H1 (cell line): Measurements from ENCODE around the gene TNS3. TPM values are rescaled to one million over a fixed set of nuclear protein-coding genes. Genes with fewer than 3 reads are reported as not detected.

Source experiments
- CTCF ChIA-PET: fragments of 300-600 bp; sonication (Branson Sonifier 250); formaldehyde crosslinking; loops from one replicate; lab custom pipeline; 2021; ENCODE audit not compliant: partially characterized antibody; lab: Charles Lee
- POLR2A ChIA-PET: fragments of 300-600 bp; sonication (Branson Sonifier 250); formaldehyde crosslinking; loops from one replicate; lab custom pipeline; 2021; ENCODE audit warnings: inconsistent platforms; ENCODE audit not compliant: partially characterized antibody; lab: Charles Lee
- DNase-seq, 2 experiments: peaks; one replicate each; pipeline versions ENCODE4 v3.0.0 to v3.0.0-alpha.2; 2010 to 2022; ENCODE audit warnings: low spot score in 2 of 2, low read depth in 1 of 2, mixed read lengths in 1 of 2
- FAIRE-seq: peaks from 2 replicates; lab custom pipeline; 2011; peaks lifted over from hg19 to GRCh38; lab: Jason Lieb, UNC
- H2AFZ ChIP-seq: 2 replicates; pipeline ENCODE4 v1.8.1; 2012; ENCODE audit warnings: low read length, inconsistent platforms
- H2AK5ac ChIP-seq: 2 replicates; pipeline ENCODE4 v1.6.1; 2013; ENCODE audit warnings: low read depth, low read length
- H2BK120ac ChIP-seq: replicated peaks from 2 replicates; pipeline ENCODE3; 2013; ENCODE audit warnings: low read depth, low read length, inconsistent platforms
- H2BK12ac ChIP-seq: 2 replicates; pipeline ENCODE4 v1.6.1; 2013; ENCODE audit warnings: low read depth, low read length
- H2BK15ac ChIP-seq: 2 replicates; pipeline ENCODE4 v1.6.1; 2013; ENCODE audit warnings: low read length
- H2BK20ac ChIP-seq: 2 replicates; pipeline ENCODE4 v1.6.1; 2013; ENCODE audit warnings: low read length
- H2BK5ac ChIP-seq: 2 replicates; pipeline ENCODE4 v1.6.1; 2013; ENCODE audit warnings: low read depth, low read length
- H3K14ac ChIP-seq: 2 replicates; pipeline ENCODE4 v1.6.1; 2013; ENCODE audit warnings: inconsistent platforms; ENCODE audit not compliant: insufficient read length
- H3K18ac ChIP-seq: 2 replicates; pipeline ENCODE4 v1.6.1; 2013; ENCODE audit warnings: low read length; ENCODE audit errors: extremely low read depth
- H3K23ac ChIP-seq: 2 replicates; pipeline ENCODE4 v1.6.1; 2013; ENCODE audit warnings: inconsistent platforms; ENCODE audit not compliant: insufficient read length
- H3K23me2 ChIP-seq: 2 replicates; pipeline ENCODE4 v1.6.1; 2013; ENCODE audit warnings: low read depth, low read length
- H3K27ac ChIP-seq: 2 replicates; pipeline ENCODE4 v1.6.1; 2011; ENCODE audit warnings: low read depth, low read length, inconsistent platforms
- H3K27me3 ChIP-seq, 4 experiments: replicated peaks in 1 of 4; 1 replicate in 1 of 4; 2 replicates in 3 of 4; pipeline versions ENCODE4 v1.6.1 to v1.8.1; 2011 to 2013; ENCODE audit warnings: low read length in 3 of 4, mild to moderate bottlenecking in 3 of 4, inconsistent platforms in 2 of 4, mixed read lengths in 2 of 4, moderate library complexity in 1 of 4; ENCODE audit not compliant: control insufficient read depth in 3 of 4, insufficient read depth in 3 of 4; ENCODE audit errors: extremely low read depth in 1 of 4
- H3K36me3 ChIP-seq, 4 experiments: 2 replicates each; pipeline versions ENCODE4 v1.6.1 to v1.8.1; 2011 to 2013; ENCODE audit warnings: mild to moderate bottlenecking in 4 of 4, low read length in 3 of 4, moderate library complexity in 2 of 4, control low read depth in 1 of 4, inconsistent platforms in 1 of 4; ENCODE audit not compliant: insufficient read depth in 4 of 4, control insufficient read depth in 2 of 4
- H3K4ac ChIP-seq: replicated peaks from 2 replicates; pipeline ENCODE3; 2013; ENCODE audit warnings: low read length, low read depth, mixed read lengths, inconsistent platforms; ENCODE audit not compliant: insufficient read length
- H3K4me1 ChIP-seq, 4 experiments: replicated peaks in 1 of 4; 1 replicate in 1 of 4; 2 replicates in 3 of 4; pipeline versions ENCODE4 v1.6.1 to v1.8.1; 2011 to 2013; ENCODE audit warnings: low read length in 3 of 4, inconsistent platforms in 2 of 4, mixed read lengths in 1 of 4; ENCODE audit not compliant: insufficient read depth in 4 of 4, control insufficient read depth in 3 of 4
- H3K4me2 ChIP-seq, 2 experiments: 2 replicates each; pipeline versions ENCODE4 v1.6.1 to v1.8.1; 2011 to 2013; ENCODE audit warnings: low read depth in 2 of 2, low read length in 2 of 2, control low read depth in 1 of 2, inconsistent platforms in 1 of 2, mild to moderate bottlenecking in 1 of 2; ENCODE audit not compliant: insufficient read depth in 1 of 2
- H3K4me3 ChIP-seq, 4 experiments: fragments of 200-600, 300-600 bp in 1 of 4; sonication (generic), shearing (Covaris generic), sonication (Bioruptor Twin) in 1 of 4; 2 replicates each; pipeline versions ENCODE4 v1.5.1 to v1.8.1; 2011 to 2016; ENCODE audit warnings: low read length in 4 of 4, low read depth in 3 of 4, control low read depth in 2 of 4, inconsistent platforms in 2 of 4, mild to moderate bottlenecking in 2 of 4, mixed read lengths in 1 of 4, moderate library complexity in 1 of 4; ENCODE audit not compliant: insufficient read depth in 2 of 4; ENCODE audit errors: extremely low read depth in 1 of 4
- H3K56ac ChIP-seq: replicated peaks from 2 replicates; pipeline ENCODE3; 2013; ENCODE audit warnings: low read depth, mild to moderate bottlenecking, mixed read lengths, low read length, inconsistent platforms; ENCODE audit not compliant: insufficient read length
- H3K79me1 ChIP-seq: 2 replicates; pipeline ENCODE4 v1.6.1; 2013; ENCODE audit warnings: low read depth, low read length, control low read depth
- H3K79me2 ChIP-seq, 2 experiments: 2 replicates each; pipeline versions ENCODE4 v1.6.1 to v1.8.1; 2012 to 2013; ENCODE audit warnings: low read length in 2 of 2, mild to moderate bottlenecking in 2 of 2, inconsistent platforms in 1 of 2; ENCODE audit not compliant: insufficient read depth in 2 of 2, control insufficient read depth in 1 of 2
- H3K9ac ChIP-seq, 4 experiments: replicated peaks in 1 of 4; 1 replicate in 1 of 4; 2 replicates in 3 of 4; pipeline versions ENCODE4 v1.6.1 to v1.8.1; 2011 to 2013; ENCODE audit warnings: low read depth in 3 of 4, low read length in 3 of 4, control low read depth in 2 of 4, mild to moderate bottlenecking in 2 of 4, moderate library complexity in 2 of 4, inconsistent platforms in 1 of 4; ENCODE audit errors: extremely low read depth in 1 of 4
- H3K9me3 ChIP-seq, 2 experiments: 2 replicates each; pipeline versions ENCODE4 v1.6.1 to v1.8.1; 2012 to 2013; ENCODE audit warnings: mild to moderate bottlenecking in 2 of 2, moderate library complexity in 2 of 2, control low read depth in 1 of 2, inconsistent platforms in 1 of 2, low read depth in 1 of 2, low read length in 1 of 2, mixed read lengths in 1 of 2; ENCODE audit not compliant: insufficient read depth in 2 of 2
- H4K20me1 ChIP-seq, 2 experiments: replicated peaks in 1 of 2; 2 replicates each; pipeline versions ENCODE3 to v1.8.1; 2011 to 2013; ENCODE audit warnings: inconsistent platforms in 2 of 2, low read length in 2 of 2, mild to moderate bottlenecking in 1 of 2; ENCODE audit not compliant: insufficient read depth in 2 of 2, control insufficient read depth in 1 of 2
- H4K5ac ChIP-seq: 2 replicates; pipeline ENCODE4 v1.6.1; 2013; ENCODE audit warnings: low read length, low read depth, mixed read lengths, inconsistent platforms; ENCODE audit not compliant: insufficient read length
- H4K8ac ChIP-seq: 2 replicates; pipeline ENCODE4 v1.8.0; 2013; ENCODE audit warnings: mild to moderate bottlenecking, moderate library complexity, low read length, inconsistent platforms; ENCODE audit not compliant: insufficient read depth; ENCODE audit errors: extremely low read depth
- H4K91ac ChIP-seq: replicated peaks from 2 replicates; pipeline ENCODE3; 2013; ENCODE audit warnings: low read length, mixed read lengths, inconsistent platforms; ENCODE audit not compliant: insufficient read length
- BCL11A ChIP-seq, 2 experiments: IDR thresholded peaks; one replicate each; pipeline ENCODE4 v1.6.1; 2011; ENCODE audit warnings: low read depth in 2 of 2, low read length in 2 of 2, mild to moderate bottlenecking in 2 of 2
- KDM1A ChIP-seq: fragments of 200-600, 300-600 bp; sonication (generic); IDR thresholded peaks from 2 replicates; pipeline ENCODE4 v1.7.1; 2016; ENCODE audit warnings: mild to moderate bottlenecking, low read length, borderline replicate concordance
- WGBS, 2 experiments: shearing (Covaris generic) in 1 of 2; methylation state at CpG; one replicate each; pipeline versions ENCODE4 v1.1.6 to v1.1.7; 2013 to 2015; ENCODE audit warnings: low lambda C conversion rate in 2 of 2, mixed read lengths in 2 of 2, inconsistent platforms in 1 of 2, low coverage in 1 of 2, missing lambda C conversion rate in 1 of 2; ENCODE audit not compliant: insufficient replicate concordance in 2 of 2, insufficient coverage in 1 of 2, insufficient read length in 1 of 2; ENCODE audit errors: extremely low coverage in 1 of 2, missing lambda C conversion rate in 1 of 2; 5-methylcytosine and 5-hydroxymethylcytosine counted together
- polyA plus RNA-seq, 7 experiments: library from polyadenylated mRNA; depleted of rRNA in 3 of 7; stranded (reverse) in 5 of 7; unstranded in 2 of 7; fragments of >200 nt in 5 of 7; fragments of 200-250 nt in 2 of 7; gene quantifications; 1 replicate in 5 of 7; 2 replicates in 1 of 7; 4 replicates in 1 of 7; pipeline versions ENCODE4 v1.2.1 to v1.2.3, GENCODE V29; 2011 to 2013; ENCODE audit warnings: missing spikeins in 2 of 7, mixed read lengths in 2 of 7
- total RNA-seq: library from RNA; stranded (reverse); fragmentation: NEBNext Ultra II Directional; extraction: Animal tissue kit (Norgen Biotek cat#: 25700); gene quantifications from 2 replicates; pipeline ENCODE4 v1.2.1, GENCODE V29; 2021

Gene TNS3
- total and polyA plus RNA-seq, 2 of the 8 experiments (the other 6 are each of a cell fraction or from before 2014, with no cell fraction given) = 11.9 to 24.2 TPM

DNA sequence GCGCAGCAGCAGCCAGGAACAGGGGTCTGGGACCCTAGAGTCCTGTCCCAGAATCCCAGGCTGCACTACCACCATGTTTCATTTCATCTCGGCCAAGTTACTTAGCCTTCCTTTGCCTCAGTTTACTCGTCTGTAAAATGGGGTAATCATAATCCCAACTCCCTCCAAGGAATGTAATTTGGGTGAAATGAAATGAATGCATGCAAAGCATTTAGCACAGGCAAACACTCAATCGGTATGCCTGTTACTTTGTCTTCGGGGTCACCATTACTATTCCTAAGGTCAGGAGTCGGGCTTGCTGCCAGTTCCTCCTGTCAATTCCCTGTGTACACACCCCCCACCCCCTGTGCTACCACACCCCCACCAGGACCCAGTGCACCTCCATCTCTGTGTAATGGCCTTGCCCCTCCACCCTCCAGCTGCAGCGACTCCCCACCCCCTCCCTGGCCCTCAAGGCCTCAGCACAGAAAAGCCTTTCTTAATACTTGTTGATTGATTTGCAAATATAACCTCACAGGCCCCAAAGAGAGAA, 1.7 kb downstream of the TNS3 start:
- peaks cover 11% of the 10 kb centered on the region; the same call in 1 of the 2 replicates for H3K79me1 ChIP-seq
- H2BK15ac ChIP-seq = no peak overlapping the region; the same call in 1 of the 2 replicates
- peaks cover 9 to 26% of the 10 kb centered on the region in 2 experiments for H3K79me2 ChIP-seq
- peaks cover 5 to 32% (median 15%) of the 10 kb centered on the region in 4 experiments for H3K4me1 ChIP-seq
- ChIA-PET POLR2A (no interaction called here), CTCF (interaction anchor here (0.8 kb wide), 1 partner anchor 235 kb away, joined by 3 read pairs; no protein-coding TSS in a partner anchor)
- H2BK5ac ChIP-seq = no peak overlapping the region
- no peak overlapping the region for H2BK12ac ChIP-seq
- H4K5ac ChIP-seq = no peak overlapping the region
- DNase-seq = no peak
- no peak overlapping the region for H2AFZ ChIP-seq
- FAIRE-seq = peak; percentile 69
- no peak overlapping the region for H4K91ac ChIP-seq
- H3K9ac ChIP-seq = peak overlapping the region in 1 of 4 experiments; percentile 14; a peak in 1 of 7 replicates
- no peak overlapping the region for H3K23ac ChIP-seq
- no peak overlapping the region for H2BK120ac ChIP-seq
- H3K14ac ChIP-seq = no peak overlapping the region
- peak overlapping the region in 3 of 4 experiments; percentile 45 to 91 (median 73); a peak in 4 of 8 replicates for H3K4me3 ChIP-seq
- no peak overlapping the region for H4K8ac ChIP-seq
- peaks cover 0 to 17% (median 13%) of the 10 kb centered on the region in 4 experiments; a peak in 6 of 7 replicates for H3K27me3 ChIP-seq
- no peaks in the 10 kb centered on the region for H3K9me3 ChIP-seq
- no peak overlapping the region for H3K18ac ChIP-seq
- H2BK20ac ChIP-seq = no peak overlapping the region
- TF ChIP-seq BCL11A (IDR thresholded peaks at IDR 0.05; ENCODE audit: low read depth in 2 of 2, low read length in 2 of 2) = no peak
- peak; percentile 15; the same call in 1 of the 2 replicates for TF ChIP-seq KDM1A
- H3K36me3 ChIP-seq = no peaks in the 10 kb centered on the region
- peaks cover 3% of the 10 kb centered on the region; the same call in 1 of the 2 replicates for H3K23me2 ChIP-seq
- no peak overlapping the region for H2AK5ac ChIP-seq
- H3K56ac ChIP-seq = no peak overlapping the region
- peaks cover 0 to 2% of the 10 kb centered on the region in 2 experiments for H4K20me1 ChIP-seq
- WGBS, 2 experiments = 37% methylated on average over 5 of the region's 7 CpGs; no CpG with 5 or more reads in 1 of the 2 experiments
- no peak overlapping the region for H3K4ac ChIP-seq
- H3K27ac ChIP-seq = no peak overlapping the region
- peak overlapping the region; percentile 80 to 97 for H3K4me2 ChIP-seq
